Spleen (tissue), 11 donors: ENCODE data around the gene TACC2. TPM values are rescaled to one million over a fixed set of nuclear protein-coding genes. Genes with fewer than 3 reads are reported as not detected.

ENCODE experiments used
- DNase-seq: peaks from one replicate; pipeline ENCODE4 v3.0.0-alpha.2; 2020
- H3K27ac ChIP-seq, 8 donors: fragments of 200-600 bp; sonication (generic) in 7 of 8; 1 replicate in 4 of 8; 2 replicates in 4 of 8; pipeline versions ENCODE4 v1.5.0 to v1.8.0; 2016 to 2021; ENCODE audit warnings: inconsistent platforms in 4 of 8, mild to moderate bottlenecking in 4 of 8, moderate library complexity in 1 of 8
- H3K27me3 ChIP-seq, 7 donors: fragments of 200-600 bp; sonication (generic) in 6 of 7; replicated peaks in 1 of 7; 1 replicate in 4 of 7; 2 replicates in 3 of 7; pipeline versions ENCODE4 v1.5.0 to v1.8.0; 2016 to 2021; ENCODE audit warnings: inconsistent platforms in 3 of 7, mild to moderate bottlenecking in 1 of 7
- H3K36me3 ChIP-seq, 6 donors: fragments of 200-600 bp; sonication (generic) in 5 of 6; 1 replicate in 4 of 6; 2 replicates in 2 of 6; pipeline versions ENCODE4 v1.5.0 to v1.8.0; 2016 to 2021; ENCODE audit warnings: inconsistent platforms in 2 of 6
- H3K4me1 ChIP-seq, 6 donors: fragments of 200-600 bp; sonication (generic) in 5 of 6; 1 replicate in 3 of 6; 2 replicates in 3 of 6; pipeline versions ENCODE4 v1.5.0 to v1.8.0; 2016 to 2021; ENCODE audit warnings: inconsistent platforms in 3 of 6
- H3K4me3 ChIP-seq, 8 donors: fragments of 200-600 bp; sonication (generic) in 7 of 8; 1 replicate in 4 of 8; 2 replicates in 4 of 8; pipeline versions ENCODE4 v1.5.0 to v1.8.0; 2016 to 2021; ENCODE audit warnings: inconsistent platforms in 4 of 8, mild to moderate bottlenecking in 4 of 8, moderate library complexity in 2 of 8
- H3K9me3 ChIP-seq, 8 donors: fragments of 200-600 bp; sonication (generic) in 7 of 8; 1 replicate in 4 of 8; 2 replicates in 4 of 8; pipeline versions ENCODE4 v1.5.0 to v1.8.0; 2016 to 2021; ENCODE audit warnings: inconsistent platforms in 4 of 8
- POLR2A ChIP-seq, 3 donors: fragments of 450-650 bp; IDR thresholded peaks; one replicate each; pipeline ENCODE4 v1.5.1; 2017; ENCODE audit warnings: antibody characterized with exemption in 3 of 3, mild to moderate bottlenecking in 1 of 3
- POLR2AphosphoS5 ChIP-seq, 3 donors: sonication (generic); formaldehyde crosslinking; IDR thresholded peaks; one replicate each; pipeline ENCODE4 v1.5.1; 2017; ENCODE audit warnings: antibody characterized with exemption in 3 of 3
- WGBS, 5 donors: extraction: QIAGEN DNeasy Blood & Tissue Kit in 3 of 5; methylation state at CpG; one replicate each; pipeline versions ENCODE4 v1.1.5 to v1.1.7; 2013 to 2018; 5-methylcytosine and 5-hydroxymethylcytosine counted together
- intact Hi-C: fragments of 100-400 bp; cut with DNase I; formaldehyde crosslinking; loops from one replicate; pipeline ENCODE4 v1.15.0; 2023; ENCODE audit warnings: low total_unique reads
- polyA plus RNA-seq, 3 donors: library from polyadenylated mRNA; stranded (reverse); fragments of 200-250 nt; gene quantifications; one replicate each; pipeline ENCODE4 v1.2.1, GENCODE V29; 2013
- total RNA-seq, 7 donors: library from RNA; depleted of rRNA in 3 of 7; stranded (reverse); fragments of >200 nt in 3 of 7; fragmentation: NEBNext Ultra II Directional in 4 of 7; extraction: Animal tissue kit (Norgen Biotek cat#: 25700) in 4 of 7; gene quantifications; one replicate each; pipeline versions ENCODE4 v1.1.0 to v1.2.1, GENCODE V29; 2016 to 2021
- TF ChIP-seq, protein P1 (sequence below), 11 experiments: fragments of 200-600 bp in 7 of 11; fragments of 450-650 bp in 4 of 11; sonication (generic) in 4 of 11; IDR thresholded peaks in 8 of 11; conservative IDR thresholded peaks in 3 of 11; 1 replicate in 7 of 11; 2 replicates in 4 of 11; pipeline versions ENCODE4 v1.4.0 to v1.8.0; 2016 to 2021; ENCODE audit warnings: antibody characterized with exemption in 11 of 11, inconsistent platforms in 4 of 11, mild to moderate bottlenecking in 1 of 11
- donor health status: healthy with polysubstance abuse.
- donor health status: DM: no; HTN: no; CAD: no; lungs with moderate emphysema.
- donor health status: DM: no; HTN: no; CAD: no.
- donor health status: Bipolar disorder and iron deficiency.
- donor health status: healthy.
- donor health status: DM: no; HTN: no; CAD: no.
- donor health status: DM: yes; HTN: yes; CAD: no.

The TACC2 gene
- total and polyA plus RNA-seq, 10 donors, result 2.4 to 13.9 (median 4.5) TPM

DNA sequence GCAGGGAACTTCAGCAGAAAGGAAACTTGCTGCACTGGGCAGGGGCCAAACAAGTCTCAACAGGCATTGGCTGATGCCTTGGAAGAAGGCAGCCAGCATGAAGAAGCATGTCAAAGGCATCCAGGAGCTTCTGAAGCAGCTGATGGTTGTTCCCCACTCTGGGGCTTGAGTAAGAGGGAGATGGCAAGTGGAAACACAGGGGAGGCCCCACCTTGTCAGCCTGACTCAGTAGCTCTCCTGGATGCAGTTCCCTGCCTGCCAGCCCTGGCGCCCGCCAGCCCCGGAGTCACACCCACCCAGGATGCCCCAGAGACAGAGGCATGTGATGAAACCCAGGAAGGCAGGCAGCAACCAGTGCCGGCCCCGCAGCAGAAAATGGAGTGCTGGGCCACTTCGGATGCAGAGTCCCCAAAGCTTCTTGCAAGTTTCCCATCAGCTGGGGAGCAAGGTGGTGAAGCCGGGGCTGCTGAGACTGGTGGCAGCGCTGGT lies 96.5 kb downstream of the TACC2 start:
- no peak for DNase-seq
- TF ChIP-seq POLR2AphosphoS5 (IDR thresholded peaks at IDR 0.05), result no peak
- intact Hi-C loops, result no loop called here
- Histone ChIP-seq H3K27ac (no peak overlapping the region), H3K4me3 (no peak overlapping the region), H3K9me3 (no peaks in the 10 kb centered on the region), H3K36me3 (no peaks in the 10 kb centered on the region), H3K4me1 (no peaks in the 10 kb centered on the region), H3K27me3 (peaks cover 0 to 19% (median 0%) of the 10 kb centered on the region in 7 donors)
- WGBS, 5 donors, result 79 to 94% (median 89%) methylated on average over 5 to 8 of the region's 8 CpGs

DNA sequence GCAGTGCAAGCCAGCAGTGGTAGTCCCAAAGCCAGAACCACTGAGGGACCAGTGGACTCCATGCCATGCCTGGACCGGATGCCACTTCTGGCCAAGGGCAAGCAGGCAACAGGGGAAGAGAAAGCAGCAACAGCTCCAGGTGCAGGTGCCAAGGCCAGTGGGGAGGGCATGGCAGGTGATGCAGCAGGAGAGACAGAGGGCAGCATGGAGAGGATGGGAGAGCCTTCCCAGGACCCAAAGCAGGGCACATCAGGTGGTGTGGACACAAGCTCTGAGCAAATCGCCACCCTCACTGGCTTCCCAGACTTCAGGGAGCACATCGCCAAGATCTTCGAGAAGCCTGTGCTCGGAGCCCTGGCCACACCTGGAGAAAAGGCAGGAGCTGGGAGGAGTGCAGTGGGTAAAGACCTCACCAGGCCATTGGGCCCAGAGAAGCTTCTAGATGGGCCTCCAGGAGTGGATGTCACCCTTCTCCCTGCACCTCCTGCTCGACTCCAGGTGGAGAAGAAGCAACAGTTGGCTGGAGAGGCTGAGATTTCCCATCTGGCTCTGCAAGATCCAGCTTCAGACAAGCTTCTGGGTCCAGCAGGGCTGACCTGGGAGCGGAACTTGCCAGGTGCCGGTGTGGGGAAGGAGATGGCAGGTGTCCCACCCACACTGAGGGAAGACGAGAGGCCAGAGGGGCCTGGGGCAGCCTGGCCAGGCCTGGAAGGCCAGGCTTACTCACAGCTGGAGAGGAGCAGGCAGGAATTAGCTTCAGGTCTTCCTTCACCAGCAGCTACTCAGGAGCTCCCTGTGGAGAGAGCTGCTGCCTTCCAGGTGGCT lies 97.7 kb downstream of the TACC2 start:
- no peaks in the 10 kb centered on the region for H3K4me1 ChIP-seq
- intact Hi-C loops, result no loop called here
- no peak overlapping the region for H3K4me3 ChIP-seq
- WGBS, 5 donors, result 72 to 91% (median 84%) methylated on average over 7 to 9 of the region's 9 CpGs
- H3K27ac ChIP-seq, result no peak overlapping the region
- no peak for TF ChIP-seq POLR2A (IDR thresholded peaks at IDR 0.05)
- no peak for TF ChIP-seq POLR2AphosphoS5 (IDR thresholded peaks at IDR 0.05)
- TF ChIP-seq, protein P1, sequence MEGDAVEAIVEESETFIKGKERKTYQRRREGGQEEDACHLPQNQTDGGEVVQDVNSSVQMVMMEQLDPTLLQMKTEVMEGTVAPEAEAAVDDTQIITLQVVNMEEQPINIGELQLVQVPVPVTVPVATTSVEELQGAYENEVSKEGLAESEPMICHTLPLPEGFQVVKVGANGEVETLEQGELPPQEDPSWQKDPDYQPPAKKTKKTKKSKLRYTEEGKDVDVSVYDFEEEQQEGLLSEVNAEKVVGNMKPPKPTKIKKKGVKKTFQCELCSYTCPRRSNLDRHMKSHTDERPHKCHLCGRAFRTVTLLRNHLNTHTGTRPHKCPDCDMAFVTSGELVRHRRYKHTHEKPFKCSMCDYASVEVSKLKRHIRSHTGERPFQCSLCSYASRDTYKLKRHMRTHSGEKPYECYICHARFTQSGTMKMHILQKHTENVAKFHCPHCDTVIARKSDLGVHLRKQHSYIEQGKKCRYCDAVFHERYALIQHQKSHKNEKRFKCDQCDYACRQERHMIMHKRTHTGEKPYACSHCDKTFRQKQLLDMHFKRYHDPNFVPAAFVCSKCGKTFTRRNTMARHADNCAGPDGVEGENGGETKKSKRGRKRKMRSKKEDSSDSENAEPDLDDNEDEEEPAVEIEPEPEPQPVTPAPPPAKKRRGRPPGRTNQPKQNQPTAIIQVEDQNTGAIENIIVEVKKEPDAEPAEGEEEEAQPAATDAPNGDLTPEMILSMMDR (IDR thresholded peaks at IDR 0.05 in 8 of 11, conservative IDR thresholded peaks at IDR 0.05 in 3 of 11), result no peak
- peaks cover 0 to 19% (median 0%) of the 10 kb centered on the region in 7 donors for H3K27me3 ChIP-seq
- H3K36me3 ChIP-seq, result no peaks in the 10 kb centered on the region
- H3K9me3 ChIP-seq, result no peaks in the 10 kb centered on the region
- no peak for DNase-seq

DNA sequence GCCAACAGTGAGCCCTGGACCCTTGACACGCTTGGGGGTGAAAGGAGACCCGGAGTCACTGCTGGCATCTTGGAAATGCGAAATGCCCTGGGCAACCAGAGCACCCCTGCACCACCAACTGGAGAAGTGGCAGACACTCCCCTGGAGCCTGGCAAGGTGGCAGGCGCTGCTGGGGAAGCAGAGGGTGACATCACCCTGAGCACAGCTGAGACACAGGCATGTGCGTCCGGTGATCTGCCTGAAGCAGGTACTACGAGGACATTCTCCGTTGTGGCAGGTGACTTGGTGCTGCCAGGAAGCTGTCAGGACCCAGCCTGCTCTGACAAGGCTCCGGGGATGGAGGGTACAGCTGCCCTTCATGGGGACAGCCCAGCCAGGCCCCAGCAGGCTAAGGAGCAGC lies 98.5 kb downstream of the TACC2 start:
- Histone ChIP-seq H3K4me1 (no peaks in the 10 kb centered on the region), H3K36me3 (no peaks in the 10 kb centered on the region), H3K27me3 (peaks cover 0 to 19% (median 0%) of the 10 kb centered on the region in 7 donors), H3K4me3 (no peak overlapping the region), H3K27ac (no peak overlapping the region), H3K9me3 (no peaks in the 10 kb centered on the region)
- no peak for DNase-seq
- TF ChIP-seq POLR2A (IDR thresholded peaks at IDR 0.05) (no peak), POLR2AphosphoS5 (IDR thresholded peaks at IDR 0.05) (no peak)
- TF ChIP-seq, protein P1 (IDR thresholded peaks at IDR 0.05 in 8 of 11, conservative IDR thresholded peaks at IDR 0.05 in 3 of 11), result no peak
- 82 to 90% (median 85%) methylated on average over 4 to 9 of the region's 9 CpGs for WGBS, 5 donors
- intact Hi-C loops, result no loop called here

DNA sequence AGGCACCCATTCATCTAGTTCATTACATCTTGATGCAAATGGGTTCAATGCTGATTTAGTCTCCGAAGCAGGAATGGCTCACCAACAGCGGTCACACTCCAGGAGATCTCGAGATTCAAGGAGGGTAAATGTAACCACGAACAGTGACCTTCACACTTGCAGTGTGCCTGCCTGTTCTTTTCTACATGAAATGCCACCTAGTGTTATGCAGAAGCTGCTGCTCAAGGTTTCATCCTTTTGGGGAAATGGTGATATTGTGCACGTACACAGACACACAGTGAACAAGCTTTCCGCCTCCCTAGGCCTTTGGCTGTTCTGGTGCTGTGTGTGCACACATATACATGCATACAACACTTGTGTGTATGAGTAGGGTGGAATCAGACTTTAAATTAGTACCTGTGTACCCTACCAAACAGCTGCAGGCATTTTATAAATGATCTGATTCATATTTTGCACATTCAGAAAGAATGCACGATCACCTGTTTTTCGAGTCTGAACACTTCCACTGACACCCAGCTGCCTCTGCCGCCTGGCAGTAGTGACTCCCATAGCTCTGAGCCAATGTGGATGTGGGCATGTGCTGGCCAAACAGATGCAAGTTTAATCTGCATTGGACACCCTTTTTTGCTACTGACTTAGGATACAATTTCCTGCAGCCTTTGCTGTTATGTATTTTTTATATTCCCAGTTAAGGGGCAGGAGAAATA lies 100.5 kb downstream of the TACC2 start:
- intact Hi-C loops, result no loop called here
- TF ChIP-seq, protein P1 (IDR thresholded peaks at IDR 0.05 in 8 of 11, conservative IDR thresholded peaks at IDR 0.05 in 3 of 11), result no peak
- TF ChIP-seq POLR2A (IDR thresholded peaks at IDR 0.05), result no peak
- TF ChIP-seq POLR2AphosphoS5 (IDR thresholded peaks at IDR 0.05), result no peak
- H3K4me1 ChIP-seq, result no peaks in the 10 kb centered on the region
- H3K27me3 ChIP-seq, result peaks cover 0 to 21% (median 0%) of the 10 kb centered on the region in 7 donors
- H3K27ac ChIP-seq, result no peak overlapping the region
- H3K36me3 ChIP-seq, result no peaks in the 10 kb centered on the region
- 74 to 78% (median 76%) methylated on average over 9 of the region's 9 CpGs for WGBS, 5 donors
- no peaks in the 10 kb centered on the region for H3K9me3 ChIP-seq
- no peak overlapping the region for H3K4me3 ChIP-seq
- no peak for DNase-seq
